B cell (primary cell): ENCODE results near the gene SLC29A3.

Source experiments
- CTCF ChIP-seq: fragments of 200-600 bp; IDR thresholded peaks from one replicate; pipeline ENCODE4 v1.8.0; 2022; ENCODE audit warnings: antibody characterized with exemption, mild to moderate bottlenecking
- EZH2 ChIP-seq: IDR thresholded peaks from 2 replicates; pipeline ENCODE4 v1.6.1; 2012; ENCODE audit warnings: borderline replicate concordance, low read depth, mild to moderate bottlenecking, moderate library complexity, low read length; ENCODE audit not compliant: insufficient read depth, poor library complexity, severe bottlenecking

- no peak for TF ChIP-seq CTCF
- TF ChIP-seq EZH2: no peak
These were observed 28.1 kb upstream of the SLC29A3 start for GRCh38 chr10:71290806-71291527.
